Left ventricle myocardium inferior (tissue), 1 donor: Measurements from ENCODE around the gene ADAMTS12. TPM values are rescaled to one million over a fixed set of nuclear protein-coding genes. Genes with fewer than 3 reads are reported as not detected.

ENCODE experiments used
- DNase-seq: peaks from one replicate; pipeline ENCODE4 v3.0.0-alpha.2; 2020
- H3K27ac ChIP-seq: fragments of 200-600 bp; replicated peaks from 2 replicates; pipeline ENCODE4 v1.8.0; 2021
- H3K27me3 ChIP-seq: fragments of 200-600 bp; 2 replicates; pipeline ENCODE4 v1.8.0; 2021; ENCODE audit warnings: low read depth
- H3K36me3 ChIP-seq: fragments of 200-600 bp; 2 replicates; pipeline ENCODE4 v1.8.0; 2021
- H3K4me1 ChIP-seq: fragments of 200-600 bp; 2 replicates; pipeline ENCODE4 v1.8.0; 2021
- H3K4me3 ChIP-seq: fragments of 200-600 bp; 2 replicates; pipeline ENCODE4 v1.8.0; 2021; ENCODE audit warnings: mild to moderate bottlenecking, moderate library complexity
- H3K9me3 ChIP-seq: fragments of 200-600 bp; replicated peaks from 2 replicates; pipeline ENCODE4 v1.8.0; 2021
- intact Hi-C: fragments of 100-400 bp; cut with micrococcal nuclease; formaldehyde crosslinking; loops from one replicate; pipeline ENCODE4 v1.11.0; 2022
- total RNA-seq: library from RNA; stranded (reverse); fragmentation: NEBNext Ultra II Directional; extraction: Animal tissue kit (Norgen Biotek cat#: 25700); gene quantifications from one replicate; pipeline ENCODE4 v1.2.1, GENCODE V29; 2021
- TF ChIP-seq, protein P1 (sequence below): fragments of 200-600 bp; IDR thresholded peaks from 2 replicates; pipeline ENCODE4 v1.8.0; 2021; ENCODE audit warnings: antibody characterized with exemption, mild to moderate bottlenecking, borderline replicate concordance
- donor health status: DM: no; HTN: yes; CAD: no; lungs with severe emphysema.

The ADAMTS12 gene
- total RNA-seq, 1 donor from 2014 or later, result 0.85 TPM

DNA sequence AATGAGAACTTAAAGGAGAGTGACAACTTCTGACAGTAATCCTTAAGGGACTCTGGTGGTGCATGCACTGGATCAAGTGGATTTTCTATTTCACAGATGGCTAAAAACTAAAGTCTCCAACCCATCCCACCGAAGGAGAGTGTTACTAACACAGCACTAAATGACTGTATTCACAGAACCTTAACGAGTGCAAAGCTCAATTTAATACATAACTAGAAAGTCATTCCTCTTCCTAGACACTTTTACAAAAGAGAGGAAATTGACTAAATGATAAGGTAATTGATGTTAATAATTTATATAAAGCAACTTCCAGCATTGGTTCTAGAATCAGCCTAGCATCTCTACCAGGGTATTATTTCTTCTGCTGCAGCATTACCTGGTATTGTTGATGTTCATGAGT is 189.8 kb downstream of the ADAMTS12 start:
- no peak overlapping the region for H3K27ac ChIP-seq
- peaks cover 20% of the 10 kb centered on the region for H3K9me3 ChIP-seq
- intact Hi-C loops, result no loop called here
- H3K4me3 ChIP-seq, result no peak overlapping the region
- TF ChIP-seq, protein P1, sequence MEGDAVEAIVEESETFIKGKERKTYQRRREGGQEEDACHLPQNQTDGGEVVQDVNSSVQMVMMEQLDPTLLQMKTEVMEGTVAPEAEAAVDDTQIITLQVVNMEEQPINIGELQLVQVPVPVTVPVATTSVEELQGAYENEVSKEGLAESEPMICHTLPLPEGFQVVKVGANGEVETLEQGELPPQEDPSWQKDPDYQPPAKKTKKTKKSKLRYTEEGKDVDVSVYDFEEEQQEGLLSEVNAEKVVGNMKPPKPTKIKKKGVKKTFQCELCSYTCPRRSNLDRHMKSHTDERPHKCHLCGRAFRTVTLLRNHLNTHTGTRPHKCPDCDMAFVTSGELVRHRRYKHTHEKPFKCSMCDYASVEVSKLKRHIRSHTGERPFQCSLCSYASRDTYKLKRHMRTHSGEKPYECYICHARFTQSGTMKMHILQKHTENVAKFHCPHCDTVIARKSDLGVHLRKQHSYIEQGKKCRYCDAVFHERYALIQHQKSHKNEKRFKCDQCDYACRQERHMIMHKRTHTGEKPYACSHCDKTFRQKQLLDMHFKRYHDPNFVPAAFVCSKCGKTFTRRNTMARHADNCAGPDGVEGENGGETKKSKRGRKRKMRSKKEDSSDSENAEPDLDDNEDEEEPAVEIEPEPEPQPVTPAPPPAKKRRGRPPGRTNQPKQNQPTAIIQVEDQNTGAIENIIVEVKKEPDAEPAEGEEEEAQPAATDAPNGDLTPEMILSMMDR, result no peak
- no peaks in the 10 kb centered on the region for H3K4me1 ChIP-seq
- no peaks in the 10 kb centered on the region for H3K27me3 ChIP-seq
- no peak for DNase-seq
- H3K36me3 ChIP-seq, result no peaks in the 10 kb centered on the region

DNA sequence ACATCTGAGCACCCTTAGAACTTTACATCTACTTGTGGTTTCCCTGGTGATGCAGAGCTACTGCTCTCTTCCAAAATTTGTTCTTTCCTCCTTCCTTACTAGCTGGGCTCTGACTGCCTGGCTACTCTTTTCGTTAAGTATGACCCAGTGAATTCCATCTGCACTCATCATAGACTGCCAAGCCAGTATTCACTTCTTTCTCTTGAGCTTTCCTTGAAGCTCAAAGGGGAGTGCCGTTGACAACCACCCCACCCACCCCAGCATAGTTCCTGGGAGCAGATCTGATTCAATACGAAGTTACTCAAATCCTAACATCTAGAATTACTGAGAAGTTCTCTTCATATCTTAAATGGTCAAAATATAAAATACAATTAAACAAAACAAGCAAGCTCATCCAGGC is 190.5 kb downstream of the ADAMTS12 start:
- TF ChIP-seq, protein P1, result no peak
- intact Hi-C loops, result no loop called here
- H3K36me3 ChIP-seq, result no peaks in the 10 kb centered on the region
- no peak overlapping the region for H3K4me3 ChIP-seq
- no peaks in the 10 kb centered on the region for H3K27me3 ChIP-seq
- no peaks in the 10 kb centered on the region for H3K4me1 ChIP-seq
- DNase-seq, result no peak
- peaks cover 16% of the 10 kb centered on the region for H3K9me3 ChIP-seq
- H3K27ac ChIP-seq, result no peak overlapping the region

DNA sequence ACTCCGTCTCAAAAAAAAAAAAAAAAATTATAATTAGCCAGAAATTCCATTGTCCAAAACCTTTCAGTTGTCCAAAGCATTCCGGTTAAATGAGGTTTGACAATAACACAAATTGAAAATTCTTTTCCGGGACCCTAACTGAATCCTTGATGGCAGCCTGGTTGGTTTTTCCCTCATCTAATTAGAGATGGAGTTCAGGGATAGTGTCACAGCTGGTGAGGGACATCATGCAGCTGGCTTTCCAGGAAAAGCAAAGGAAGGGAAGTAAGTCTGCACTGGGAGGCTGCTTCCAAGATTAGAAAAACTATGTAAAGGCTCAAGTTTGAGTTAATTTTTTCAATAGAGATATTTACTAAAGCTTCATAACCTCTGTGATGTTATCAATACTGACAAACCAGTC is 195.4 kb downstream of the ADAMTS12 start:
- no peak for DNase-seq

DNA sequence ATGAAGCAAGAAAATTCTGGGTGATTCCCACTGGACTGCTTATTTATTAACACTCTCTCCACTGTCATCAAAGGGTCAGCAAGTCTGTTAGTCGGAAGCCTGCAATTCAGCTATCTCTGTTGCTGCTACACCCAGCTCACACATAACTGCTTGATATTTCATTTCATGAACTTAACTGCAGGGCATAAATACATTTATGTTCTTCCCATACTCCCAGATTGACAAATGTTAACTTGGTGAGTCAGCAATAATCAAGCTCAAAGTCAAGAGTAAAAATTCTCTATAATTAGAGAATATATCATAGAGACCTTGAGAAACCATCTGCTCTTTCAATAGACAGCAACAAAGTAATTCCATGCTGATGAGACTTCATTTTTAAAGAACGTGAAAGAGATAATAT is 198.8 kb downstream of the ADAMTS12 start:
- DNase-seq, result no peak
- no peak overlapping the region for H3K27ac ChIP-seq

More for the DNA sequence above, 195.4 kb downstream of the ADAMTS12 start:
- Histone ChIP-seq H3K4me3 (no peak overlapping the region), H3K9me3 (peaks cover 34% of the 10 kb centered on the region), H3K4me1 (no peaks in the 10 kb centered on the region), H3K27ac (no peak overlapping the region), H3K36me3 (no peaks in the 10 kb centered on the region), H3K27me3 (no peaks in the 10 kb centered on the region)
- intact Hi-C loops, result no loop called here
- TF ChIP-seq, protein P1, result no peak

DNA sequence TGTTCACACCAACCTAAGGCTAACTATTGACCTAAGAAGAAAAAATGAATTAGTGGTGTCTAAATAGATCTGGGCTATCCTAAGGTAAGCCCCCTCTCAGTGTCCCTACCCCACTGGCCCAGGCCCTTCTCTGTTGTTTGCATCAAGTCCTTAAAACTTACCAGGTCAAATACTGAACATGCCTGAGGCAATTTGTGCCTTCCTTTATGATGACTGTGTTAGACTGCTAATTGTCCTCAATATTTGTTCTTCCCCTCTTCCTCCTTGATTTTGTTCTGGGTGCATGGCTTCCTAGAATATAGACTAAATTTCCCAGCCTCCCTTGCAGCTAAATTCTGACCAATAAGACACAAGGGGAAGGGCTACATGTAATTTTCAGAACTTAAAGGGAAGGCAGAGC is 199.9 kb downstream of the ADAMTS12 start:
- no peak overlapping the region for H3K4me3 ChIP-seq
- H3K27ac ChIP-seq, result no peak overlapping the region
- peaks cover 8% of the 10 kb centered on the region for H3K4me1 ChIP-seq
- TF ChIP-seq, protein P1, result no peak
- peaks cover 25% of the 10 kb centered on the region for H3K9me3 ChIP-seq
- no peak for DNase-seq
- no peaks in the 10 kb centered on the region for H3K36me3 ChIP-seq
- intact Hi-C loops, result no loop called here
- H3K27me3 ChIP-seq, result no peaks in the 10 kb centered on the region

More for the DNA sequence above, 198.8 kb downstream of the ADAMTS12 start:
- Histone ChIP-seq H3K9me3 (peaks cover 25% of the 10 kb centered on the region), H3K27me3 (no peaks in the 10 kb centered on the region), H3K36me3 (no peaks in the 10 kb centered on the region), H3K4me1 (peaks cover 6% of the 10 kb centered on the region), H3K4me3 (no peak overlapping the region)
- TF ChIP-seq, protein P1, result no peak
- intact Hi-C loops, result no loop called here
